HG03442 (cell line): ENCODE results near the gene RPTOR.
"Not testable (repeated sequence)": the region's sequence is repeated elsewhere in the genome, so short reads cannot be mapped to it uniquely, and the experiment has no call there.

ENCODE experiments used
- ATAC-seq: cut with Tn5 transposase; IDR thresholded peaks from one replicate; pipeline ENCODE4 v1.9.1; 2021; ENCODE audit warnings: mild to moderate bottlenecking, moderate library complexity; ENCODE audit not compliant: unreplicated experiment

Gene RPTOR

DNA sequence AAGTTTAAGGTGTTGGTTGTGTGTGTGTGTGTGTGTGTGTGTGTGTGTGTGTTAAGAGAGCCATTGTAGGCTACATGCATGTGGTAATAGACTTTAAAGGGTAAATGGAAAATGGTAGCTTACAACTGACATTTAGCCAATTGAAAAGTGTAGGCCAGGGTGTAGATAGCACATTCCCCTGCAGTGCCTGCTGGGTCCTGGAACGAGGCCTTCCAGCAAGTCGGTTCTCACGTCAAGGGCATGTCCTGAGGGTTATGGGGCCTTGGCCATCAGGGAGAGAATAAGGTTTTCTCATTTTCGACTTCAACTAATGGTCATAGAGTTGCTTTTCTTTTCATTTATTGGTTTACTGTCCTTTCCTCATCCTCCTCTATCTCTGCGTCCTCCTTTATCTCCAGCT lies 65.1 kb downstream of the RPTOR start:
- no peak for ATAC-seq

DNA sequence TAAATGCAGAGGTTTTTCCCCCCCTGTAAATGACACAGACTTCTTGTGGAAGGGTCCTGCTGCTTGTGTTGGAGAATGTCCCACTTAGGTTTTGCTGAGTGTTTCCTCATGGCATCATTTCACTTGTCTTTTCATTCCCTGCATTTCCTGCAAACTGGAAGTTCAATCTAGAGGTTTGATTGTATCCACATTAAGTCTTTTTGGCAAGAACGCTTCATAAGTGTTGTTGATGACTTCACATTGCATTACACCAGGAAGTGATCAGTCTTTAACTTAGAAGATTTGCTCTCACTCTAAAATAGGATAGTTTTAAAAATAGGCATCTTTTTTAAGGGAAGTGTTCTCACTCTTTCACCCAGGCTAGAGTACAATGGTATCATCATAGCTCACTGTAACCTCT lies 67.2 kb downstream of the RPTOR start:
- ATAC-seq, result no peak

DNA sequence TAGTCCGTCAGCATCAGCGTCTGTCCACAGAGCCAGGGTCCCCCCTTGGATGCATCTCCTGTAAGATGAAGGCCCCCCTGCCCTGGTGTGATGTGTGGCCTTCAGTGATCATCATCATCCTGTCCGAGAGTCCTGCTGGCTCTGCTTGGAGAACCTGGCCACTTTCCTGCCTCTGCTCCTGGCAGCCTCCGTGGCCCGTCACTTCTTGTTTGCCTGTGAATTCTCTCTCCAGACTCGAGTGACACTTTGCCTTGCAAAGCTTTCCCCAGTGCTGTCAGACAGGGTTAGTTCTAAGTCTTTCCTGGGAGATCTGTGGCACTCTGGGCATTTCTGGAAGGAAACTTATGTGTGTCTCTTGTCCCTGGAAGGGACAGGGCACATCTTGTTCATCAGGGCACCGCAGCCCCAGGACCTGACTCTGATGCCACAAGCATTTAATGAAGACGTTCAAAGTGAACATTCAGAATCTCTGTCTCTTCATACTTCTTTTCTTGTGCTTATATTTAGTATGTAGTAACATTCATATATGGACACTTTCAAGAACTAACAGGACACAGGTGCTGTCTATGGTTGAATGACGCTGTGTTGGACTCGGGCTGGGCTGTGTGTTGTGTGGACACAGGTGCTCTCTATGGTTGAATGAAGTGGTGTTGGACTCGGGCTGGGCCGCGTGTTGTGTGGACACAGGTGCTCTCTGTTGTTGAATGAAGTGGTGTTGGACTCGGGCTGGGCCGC lies 68.5 kb downstream of the RPTOR start:
- no peak for ATAC-seq

DNA sequence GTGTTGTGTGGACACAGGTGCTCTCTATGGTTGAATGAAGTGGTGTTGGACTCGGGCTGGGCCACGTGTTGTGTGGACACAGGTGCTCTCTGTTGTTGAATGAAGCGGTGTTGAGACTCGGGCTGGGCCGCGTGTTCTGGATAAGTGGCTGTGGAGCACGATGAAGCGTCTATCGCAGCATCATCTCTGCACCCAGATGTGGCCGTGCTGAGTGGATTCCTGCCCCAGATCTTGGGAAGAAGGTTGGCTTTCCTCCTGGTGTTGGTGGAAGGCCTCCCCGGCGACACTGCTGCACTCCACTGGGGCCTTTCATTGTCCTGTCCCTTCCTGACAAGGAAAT lies 69.1 kb downstream of the RPTOR start:
- ATAC-seq, result no peak

DNA sequence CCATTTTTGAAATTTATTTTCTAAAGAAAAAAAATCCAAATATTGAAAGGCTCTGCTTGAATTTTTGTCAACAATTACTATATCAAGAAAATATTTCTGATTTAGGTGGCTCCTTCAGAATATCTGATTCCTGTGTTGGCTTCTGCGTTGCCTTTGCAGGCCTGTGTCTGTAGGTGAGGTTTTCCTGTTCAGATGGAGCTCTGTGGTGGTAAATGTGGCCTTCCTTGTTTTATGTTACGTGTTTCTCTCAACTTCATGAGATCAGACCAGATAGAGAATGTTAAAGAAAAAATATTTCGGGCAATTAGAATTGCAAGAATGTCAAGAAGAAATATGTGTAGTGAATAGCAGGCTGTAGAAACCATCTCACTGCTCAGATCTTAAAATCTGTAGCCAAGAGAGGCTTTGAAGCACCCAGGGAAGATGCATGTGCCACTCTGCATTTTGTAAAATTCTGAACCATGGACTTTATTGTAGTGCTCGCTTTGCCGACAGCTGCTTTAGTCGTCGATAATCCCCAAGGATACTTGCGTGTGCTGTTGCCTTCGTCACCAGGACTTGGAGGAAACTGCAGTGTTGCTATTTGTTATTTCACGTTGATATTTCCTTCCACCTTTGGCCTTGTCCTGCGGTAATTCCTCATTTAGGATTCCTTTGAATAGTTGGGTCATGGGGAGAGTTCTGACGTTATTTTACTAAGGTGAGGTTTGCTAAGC lies 69.9 kb downstream of the RPTOR start:
- no peak for ATAC-seq

DNA sequence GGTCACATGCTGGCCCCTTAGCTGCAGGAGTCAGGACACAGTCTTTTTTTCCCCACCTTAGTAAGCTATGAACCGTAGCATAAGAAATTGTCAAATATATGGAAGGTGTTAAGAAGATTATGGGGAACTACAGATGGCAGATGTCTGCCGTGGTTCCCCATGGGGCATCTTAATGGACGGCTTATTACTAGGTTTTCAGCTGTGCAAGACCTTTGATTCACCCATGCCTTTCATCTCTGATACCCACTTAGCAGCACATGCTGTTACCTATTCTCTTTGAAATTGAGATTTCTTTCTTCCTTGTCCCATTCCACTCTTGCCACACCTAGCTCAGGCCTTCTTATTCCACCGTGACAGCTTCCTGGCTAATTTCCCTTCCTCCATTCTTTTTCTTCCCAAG lies 70.7 kb downstream of the RPTOR start:
- no peak for ATAC-seq

DNA sequence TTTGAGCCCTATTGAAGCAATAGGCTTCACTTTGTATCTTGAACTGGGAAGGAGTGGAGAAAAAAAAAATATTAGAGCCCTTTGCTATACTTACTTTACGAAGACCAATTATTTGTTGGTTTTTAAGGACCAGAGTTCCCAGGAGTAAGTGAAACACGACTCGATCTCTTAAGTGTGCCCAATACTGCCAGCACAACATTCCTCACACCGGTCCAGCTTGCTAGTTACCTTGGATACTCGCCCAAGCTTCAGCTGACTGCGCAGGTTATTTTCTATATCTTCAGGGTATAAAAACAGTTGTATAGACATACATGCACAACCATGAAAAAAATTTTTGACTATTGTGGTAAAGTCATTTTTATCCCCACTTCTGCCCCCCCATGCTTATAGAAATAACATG lies 72.1 kb downstream of the RPTOR start:
- no peak for ATAC-seq

DNA sequence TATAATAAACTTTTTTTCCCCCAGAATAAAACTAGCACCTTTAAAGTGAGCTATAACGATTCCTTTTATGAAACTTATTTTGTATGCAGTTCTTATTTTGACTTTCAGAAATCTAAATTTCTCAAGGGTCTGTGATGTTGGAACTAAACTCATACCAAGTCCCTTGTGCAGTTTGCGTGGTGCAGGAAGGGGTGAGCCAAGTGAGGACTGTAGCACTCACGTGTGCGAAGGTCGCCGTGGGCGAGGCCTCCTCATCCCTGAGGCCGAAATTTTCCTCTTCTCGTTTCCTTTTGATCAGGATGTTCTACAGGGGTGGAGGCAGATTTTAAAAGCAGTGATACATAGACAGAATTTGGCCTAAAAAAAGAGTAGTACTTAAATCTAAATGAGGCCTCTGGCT lies 73.7 kb downstream of the RPTOR start:
- ATAC-seq, result no peak

DNA sequence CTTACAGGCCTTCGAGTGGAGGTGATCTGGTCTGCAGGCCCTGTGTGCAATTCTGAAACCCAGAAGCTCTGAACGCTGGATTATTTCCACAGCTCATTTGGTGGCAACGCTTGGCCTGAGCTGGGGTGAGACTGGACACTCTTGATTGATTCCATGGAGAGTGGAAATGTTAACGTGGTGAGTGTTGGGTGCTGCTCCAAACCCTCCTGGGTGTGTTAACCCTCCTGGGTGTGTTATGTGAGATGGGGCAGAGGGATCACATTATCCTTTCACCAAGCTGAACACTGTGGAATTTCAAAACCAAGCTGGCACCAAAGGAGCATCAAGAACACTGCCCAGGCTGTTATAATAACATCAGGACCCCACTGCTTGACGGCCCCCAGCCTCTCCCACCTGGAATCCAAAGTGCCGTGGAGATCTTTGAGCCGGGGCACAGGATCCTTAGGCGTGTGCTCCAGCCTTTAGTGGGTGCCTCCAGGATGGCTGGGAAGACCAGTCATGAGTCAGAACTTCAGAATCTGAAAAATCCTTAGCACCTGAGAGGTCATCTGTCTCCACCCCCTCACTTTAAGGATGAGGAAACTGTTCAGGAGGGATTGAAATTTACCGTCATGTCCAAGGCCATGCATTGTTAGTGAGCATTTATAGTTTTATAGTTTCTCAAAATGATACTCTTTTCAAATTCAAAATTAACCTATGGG lies 75.0 kb downstream of the RPTOR start:
- no peak for ATAC-seq

DNA sequence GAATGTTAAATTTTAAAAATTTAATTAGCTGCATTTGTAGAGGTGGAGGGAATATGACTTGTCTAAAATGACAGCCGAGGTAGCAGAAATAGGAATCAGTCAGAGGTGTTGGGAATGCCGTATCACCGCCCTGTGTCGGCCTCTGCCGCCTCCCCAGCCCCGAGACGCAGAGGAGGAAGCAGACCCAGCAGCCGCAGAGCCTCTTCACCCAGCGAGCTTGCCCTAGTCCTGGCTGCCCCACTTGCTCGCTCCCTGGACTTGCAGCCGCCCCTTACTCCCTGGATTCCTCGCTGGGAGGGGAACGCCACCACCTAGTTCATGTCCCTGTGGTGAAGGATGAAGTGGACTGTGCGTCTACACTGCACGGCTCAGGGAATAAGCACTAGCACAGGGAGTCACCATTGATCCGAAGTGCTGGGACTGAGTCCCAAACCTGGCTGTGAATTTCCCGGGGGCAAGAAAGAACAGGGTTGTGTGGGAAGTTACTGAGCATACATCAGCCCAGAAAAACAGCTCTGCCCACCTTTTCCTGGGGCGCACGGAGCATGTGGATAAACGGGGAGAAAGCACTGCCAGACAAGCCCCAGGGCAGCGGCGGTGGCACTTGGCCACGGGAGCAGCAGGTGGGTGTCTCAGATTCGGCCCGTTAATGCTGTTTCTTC lies 76.8 kb downstream of the RPTOR start:
- no peak for ATAC-seq

DNA sequence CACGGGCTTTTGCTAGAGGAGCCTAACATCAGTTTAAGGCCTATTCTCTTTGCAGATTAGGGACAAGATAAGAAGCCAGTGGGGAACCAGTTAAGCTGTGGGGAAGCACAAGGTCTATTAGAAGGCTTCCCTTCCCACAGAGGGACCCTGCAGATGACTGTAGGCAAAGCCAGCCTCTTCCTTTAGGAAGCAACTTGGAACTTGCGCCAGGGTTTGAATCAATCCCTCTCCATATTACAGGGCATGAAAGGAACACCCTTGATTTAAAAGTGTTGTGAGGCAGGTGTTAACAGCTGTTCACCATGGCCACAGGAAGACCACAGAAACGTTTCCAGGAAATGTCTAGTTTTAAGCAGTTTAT lies 77.3 kb downstream of the RPTOR start:
- no peak for ATAC-seq

DNA sequence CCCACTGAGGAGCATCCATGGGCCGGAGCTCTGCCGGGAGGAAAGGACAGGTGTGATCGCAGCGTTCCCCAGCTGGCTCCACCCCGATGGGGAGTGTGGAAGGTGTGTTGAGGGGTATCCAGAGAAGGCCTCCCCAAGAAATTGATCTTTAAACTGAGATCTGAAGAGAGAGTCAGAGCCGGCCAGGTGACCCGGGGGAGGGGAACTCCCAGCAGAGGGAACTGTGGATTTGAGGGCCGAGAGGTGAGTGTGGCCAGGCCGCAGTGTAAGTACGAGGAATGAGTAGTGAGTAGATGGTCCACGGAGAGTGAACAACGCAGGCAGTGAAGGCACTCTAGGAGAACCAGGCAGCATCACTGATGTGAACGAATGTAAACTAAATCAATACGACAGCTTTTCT lies 80.2 kb downstream of the RPTOR start:
- ATAC-seq, result no peak

DNA sequence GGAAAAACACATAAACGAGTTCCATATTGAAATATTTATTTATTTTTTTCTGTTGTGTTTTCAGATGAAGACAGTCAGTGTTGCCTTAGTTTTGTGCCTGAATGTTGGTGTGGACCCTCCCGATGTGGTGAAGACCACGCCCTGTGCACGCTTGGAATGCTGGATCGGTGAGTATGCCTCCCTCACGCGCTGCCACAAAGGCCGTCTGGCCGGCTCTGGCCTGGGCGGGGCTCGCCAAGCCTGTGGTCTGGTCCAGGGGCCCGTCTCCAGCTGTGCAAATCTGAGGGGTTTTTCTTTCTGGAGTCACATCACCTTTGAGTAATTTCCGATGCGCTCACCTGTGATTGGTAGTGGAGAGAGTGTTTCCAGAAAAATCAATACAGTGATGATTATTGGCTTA lies 81.0 kb downstream of the RPTOR start:
- ATAC-seq, result no peak

DNA sequence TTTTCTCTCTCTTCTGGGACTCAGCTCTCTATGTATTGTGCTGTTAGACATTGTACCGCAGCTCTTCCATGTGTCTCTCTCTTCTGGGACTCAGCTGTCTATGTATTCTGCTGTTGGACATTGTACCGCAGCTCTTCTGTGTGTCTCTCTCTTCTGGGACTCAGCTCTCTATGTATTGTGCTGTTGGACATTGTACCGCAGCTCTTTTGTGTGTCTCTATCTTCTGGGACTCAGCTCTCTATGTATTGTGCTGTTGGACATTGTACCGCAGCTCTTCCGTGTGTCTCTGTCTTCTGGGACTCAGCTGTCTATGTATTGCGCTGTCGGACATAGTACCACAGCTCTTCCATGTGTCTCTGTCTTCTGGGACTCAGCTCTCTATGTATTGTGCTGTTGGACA lies 84.2 kb downstream of the RPTOR start:
- not testable (repeated sequence) for ATAC-seq

DNA sequence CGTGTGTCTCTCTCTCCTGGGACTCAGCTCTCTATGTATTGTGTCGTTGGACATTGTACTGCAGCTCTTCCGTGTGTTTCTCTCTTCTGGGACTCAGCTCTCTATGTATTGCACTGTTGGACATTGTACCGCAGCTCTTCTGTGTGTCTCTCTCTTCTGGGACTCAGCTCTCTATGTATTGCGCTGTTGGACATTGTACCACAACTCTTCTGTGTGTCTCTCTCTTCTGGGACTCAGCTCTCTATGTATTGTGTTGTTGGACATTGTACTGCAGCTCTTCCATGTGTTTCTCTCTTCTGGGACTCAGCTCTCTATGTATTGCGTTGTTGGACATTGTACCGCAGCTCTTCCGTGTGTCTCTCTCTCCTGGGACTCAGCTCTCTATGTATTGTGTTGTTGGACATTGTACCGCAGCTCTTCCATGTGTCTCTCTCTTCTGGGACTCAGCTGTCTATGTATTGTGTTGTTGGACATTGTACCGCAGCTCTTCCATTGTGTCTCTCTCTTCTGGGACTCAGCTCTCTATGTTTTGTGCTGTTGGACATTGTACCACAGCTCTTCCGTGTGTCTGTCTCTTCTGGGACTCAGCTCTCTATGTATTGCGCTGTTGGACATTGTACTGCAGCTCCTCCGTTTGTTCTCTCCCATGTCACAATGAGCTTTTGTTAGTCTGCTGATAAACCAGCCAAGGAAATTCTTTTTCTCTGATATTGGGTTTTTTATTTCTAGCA lies 84.8 kb downstream of the RPTOR start:
- ATAC-seq, result no peak

DNA sequence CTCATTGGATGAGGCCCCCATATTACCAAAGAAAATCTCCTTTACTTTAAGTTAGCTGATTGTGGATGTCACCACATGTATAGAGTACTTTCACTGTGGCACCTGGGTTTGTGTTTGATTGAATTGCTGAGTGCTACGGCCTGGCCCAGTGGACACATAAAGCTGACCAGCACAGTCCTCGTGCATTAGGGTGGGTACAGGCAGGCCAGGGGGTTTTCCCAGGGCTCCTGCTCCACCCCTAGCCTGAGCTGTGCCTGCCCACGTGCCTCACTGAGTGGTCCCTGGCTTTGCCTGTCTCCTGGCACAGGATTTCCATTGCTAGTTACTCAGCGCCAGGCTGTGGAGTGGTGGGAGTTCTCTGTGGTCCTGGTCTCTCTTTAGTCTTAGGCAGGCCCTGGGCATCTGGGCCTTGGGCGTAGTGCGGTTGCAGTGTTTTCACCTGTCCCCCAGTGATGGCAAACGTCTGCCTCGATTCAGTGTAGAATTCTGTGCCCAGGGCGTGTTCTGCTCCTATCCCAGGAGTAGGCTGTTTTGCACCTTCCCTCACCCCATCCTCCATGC lies 86.0 kb downstream of the RPTOR start:
- ATAC-seq, result no peak

DNA sequence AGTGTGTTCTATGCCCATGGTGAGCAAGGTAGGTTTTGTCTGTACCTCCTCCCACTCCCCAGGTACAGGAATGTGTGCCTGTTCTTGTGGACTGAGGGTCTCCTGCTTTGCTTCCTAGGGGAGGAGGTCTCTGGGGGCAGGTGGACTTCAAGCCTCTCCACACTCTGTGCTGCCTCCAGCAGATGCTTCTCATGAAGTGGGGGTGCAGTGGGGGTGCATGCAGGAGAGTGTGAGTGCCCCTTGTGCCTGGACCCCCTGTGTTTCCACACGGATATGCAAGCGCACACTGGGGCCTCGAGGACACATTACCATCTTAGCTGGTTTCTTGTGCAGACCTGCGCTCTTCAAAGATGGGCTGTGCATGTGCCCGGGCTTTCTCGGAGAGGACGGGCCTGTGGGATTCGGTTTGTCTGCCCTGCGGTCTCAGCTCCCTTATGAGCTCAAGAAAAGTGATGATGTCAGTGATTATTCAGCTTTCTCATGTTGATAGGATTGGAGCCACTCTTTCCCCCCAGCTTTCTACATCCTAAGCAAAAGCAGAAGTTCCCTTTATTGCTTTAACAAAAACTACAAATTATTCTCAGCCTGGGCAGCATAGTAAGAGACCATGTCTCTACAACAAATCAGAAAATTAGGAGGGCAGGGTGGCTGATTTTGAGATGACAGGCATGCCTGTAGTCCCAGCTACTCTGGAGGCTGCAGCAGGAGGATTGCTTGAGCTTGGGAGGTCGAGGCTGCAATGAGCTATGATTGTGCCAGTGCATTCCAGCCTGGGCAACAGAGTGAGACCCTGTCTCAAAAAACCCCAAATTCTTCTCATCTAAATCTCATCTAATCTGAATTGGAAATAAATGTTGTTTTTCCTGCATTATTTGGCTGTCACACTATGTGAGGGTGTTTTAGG lies 86.8 kb downstream of the RPTOR start:
- no peak for ATAC-seq

DNA sequence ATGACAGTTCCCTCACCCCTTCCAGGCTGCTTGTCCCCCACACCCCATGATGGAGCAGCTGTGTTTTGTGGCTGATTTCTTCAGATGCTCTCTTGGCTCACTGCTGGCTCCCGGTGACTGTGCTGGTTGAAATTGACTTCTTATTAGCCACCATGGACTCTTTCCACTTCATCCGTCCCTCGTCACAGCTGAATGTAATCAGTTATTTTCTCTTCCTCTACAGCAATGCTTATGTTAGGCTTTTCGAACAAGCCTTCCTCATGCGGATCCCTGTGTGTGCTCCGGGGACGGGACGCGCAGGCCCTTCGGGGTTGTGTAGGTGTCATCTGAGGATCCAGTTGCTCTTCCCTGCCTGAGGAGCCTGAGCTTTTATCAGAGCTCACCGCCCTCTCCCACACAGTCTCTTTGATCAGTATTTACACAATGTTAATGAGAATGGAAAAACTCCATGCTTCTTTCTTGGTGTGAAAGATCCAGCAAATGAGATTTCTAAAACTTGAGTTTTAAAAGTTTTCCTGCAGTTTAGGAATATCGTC lies 87.5 kb downstream of the RPTOR start:
- no peak for ATAC-seq

DNA sequence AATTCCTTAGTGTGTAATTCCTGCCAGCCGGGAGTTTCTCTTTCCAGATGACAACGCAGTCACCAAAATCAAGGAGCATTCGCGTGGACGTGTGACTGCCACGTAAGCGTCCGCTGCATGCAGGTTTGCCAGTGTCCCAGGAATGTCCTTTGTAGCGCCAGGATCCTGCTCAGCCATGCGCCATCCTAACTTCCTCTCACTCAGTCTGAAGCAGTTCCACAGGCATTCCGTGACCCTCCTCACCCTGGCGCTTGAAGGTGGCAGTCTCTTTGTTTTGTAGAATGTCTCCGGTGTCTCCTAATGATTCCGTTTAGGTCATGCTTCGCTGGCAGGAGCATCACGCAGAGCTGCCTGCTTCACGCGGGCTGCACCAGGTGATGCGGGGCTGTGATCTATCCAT lies 88.6 kb downstream of the RPTOR start:
- no peak for ATAC-seq
